ENCODE measurements around the gene NCEH1. TPM values are rescaled to one million over a fixed set of nuclear protein-coding genes. Genes with fewer than 3 reads are reported as not detected.
"Not testable (repeated sequence)": the region's sequence is repeated elsewhere in the genome, so short reads cannot be mapped to it uniquely, and the experiment has no call there.

NCEH1 gene
- polyA plus RNA-seq, 1 donor, result 4.1 TPM

DNA sequence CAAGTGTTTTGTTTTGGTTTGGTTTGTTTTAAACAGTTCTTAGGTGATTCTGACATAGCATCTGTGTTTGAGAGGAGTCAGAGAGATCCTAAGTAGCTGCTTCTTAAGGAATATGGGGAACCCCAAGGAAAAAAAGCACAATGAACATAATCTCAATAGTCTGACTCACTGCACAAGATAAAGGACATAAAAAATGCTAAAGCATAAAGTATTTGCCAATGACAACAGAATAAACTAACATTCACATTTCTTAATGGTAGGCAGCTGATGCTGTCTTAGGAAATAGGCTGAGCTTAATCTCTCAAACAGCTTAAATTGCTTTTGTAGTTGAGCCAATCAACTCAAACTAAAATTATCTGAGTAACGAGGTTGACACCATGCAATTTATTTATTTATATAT is 2.9 kb downstream of the NCEH1 start:
- no CpG with 5 or more reads among the region's 1 CpG for WGBS (ENCODE audit: insufficient coverage, low lambda C conversion rate)
- no peak overlapping the region for H3K27ac ChIP-seq (ENCODE audit: low read length)

DNA sequence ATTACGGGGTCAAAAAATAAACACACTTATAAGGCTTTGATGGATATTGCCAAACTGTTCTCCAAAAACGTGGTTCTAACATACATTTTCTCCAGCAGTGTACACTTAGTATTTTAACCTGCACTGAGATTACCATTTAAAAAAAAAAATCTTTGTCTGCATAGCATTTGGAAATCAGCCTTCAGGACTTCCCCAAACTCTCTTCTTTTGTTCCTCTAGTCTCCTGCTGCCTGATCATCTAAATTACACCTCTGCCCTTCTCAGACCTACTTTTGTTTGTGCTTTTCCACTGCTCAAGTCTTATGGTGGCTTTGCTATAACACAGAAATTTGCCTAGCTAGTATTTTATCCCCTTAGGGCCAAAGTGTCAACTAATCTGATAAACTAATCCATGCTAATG is 3.8 kb downstream of the NCEH1 start:
- peaks cover 5% of the 10 kb centered on the region for H3K4me1 ChIP-seq (ENCODE audit: control insufficient read depth, insufficient read depth, low read length)
- H3K27me3 ChIP-seq (ENCODE audit: control insufficient read depth, insufficient read depth, low read length), result no peaks in the 10 kb centered on the region
- H3K36me3 ChIP-seq (ENCODE audit: control insufficient read depth, insufficient read depth, low read length), result no peaks in the 10 kb centered on the region
- no CpG with 5 or more reads among the region's 2 CpGs for WGBS (ENCODE audit: insufficient coverage, low lambda C conversion rate)
- H3K9me3 ChIP-seq (ENCODE audit: control insufficient read depth, low read depth, low read length), result no peaks in the 10 kb centered on the region
- H3K4me3 ChIP-seq (ENCODE audit: low read length), result no peak overlapping the region
- H3K27ac ChIP-seq (ENCODE audit: low read length), result no peak overlapping the region
- no peak for DNase-seq

More for the DNA sequence above, 2.9 kb downstream of the NCEH1 start:
- no peak overlapping the region for H3K4me3 ChIP-seq (ENCODE audit: low read length)
- no peaks in the 10 kb centered on the region for H3K36me3 ChIP-seq (ENCODE audit: control insufficient read depth, insufficient read depth, low read length)
- H3K4me1 ChIP-seq (ENCODE audit: control insufficient read depth, insufficient read depth, low read length), result peaks cover 5% of the 10 kb centered on the region
- no peaks in the 10 kb centered on the region for H3K9me3 ChIP-seq (ENCODE audit: control insufficient read depth, low read depth, low read length)
- H3K27me3 ChIP-seq (ENCODE audit: control insufficient read depth, insufficient read depth, low read length), result no peaks in the 10 kb centered on the region
- DNase-seq, result no peak

DNA sequence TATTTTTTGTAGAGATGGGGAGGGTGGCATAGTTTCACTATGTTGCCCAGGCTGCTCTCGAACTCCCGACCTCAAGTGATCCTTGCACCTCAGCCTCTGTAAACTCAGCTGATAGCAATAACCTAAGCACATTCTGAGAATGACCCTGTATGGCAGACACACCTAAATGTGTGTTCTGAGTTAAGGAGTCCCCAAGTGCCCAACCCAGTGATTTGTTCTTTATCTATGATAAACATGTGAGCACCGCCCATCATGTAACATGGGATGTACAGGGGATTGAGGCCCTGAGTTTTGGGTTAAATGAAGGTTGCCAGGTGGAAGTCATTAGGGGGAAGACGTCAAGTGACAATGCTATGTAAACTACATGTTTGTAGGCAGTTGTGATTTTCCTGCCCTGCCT is 5.7 kb downstream of the NCEH1 start:
- DNase-seq, result peak in 1 of 2 donors; percentile 25
- no peaks in the 10 kb centered on the region for H3K9me3 ChIP-seq (ENCODE audit: control insufficient read depth, low read depth, low read length)
- H3K27me3 ChIP-seq (ENCODE audit: control insufficient read depth, insufficient read depth, low read length), result no peaks in the 10 kb centered on the region
- H3K27ac ChIP-seq (ENCODE audit: low read length), result no peak overlapping the region
- no peaks in the 10 kb centered on the region for H3K36me3 ChIP-seq (ENCODE audit: control insufficient read depth, insufficient read depth, low read length)
- no peak overlapping the region for H3K4me3 ChIP-seq (ENCODE audit: low read length)
- 25% methylated on average over 2 of the region's 4 CpGs for WGBS (ENCODE audit: insufficient coverage, low lambda C conversion rate)
- peaks cover 14% of the 10 kb centered on the region for H3K4me1 ChIP-seq (ENCODE audit: control insufficient read depth, insufficient read depth, low read length)

DNA sequence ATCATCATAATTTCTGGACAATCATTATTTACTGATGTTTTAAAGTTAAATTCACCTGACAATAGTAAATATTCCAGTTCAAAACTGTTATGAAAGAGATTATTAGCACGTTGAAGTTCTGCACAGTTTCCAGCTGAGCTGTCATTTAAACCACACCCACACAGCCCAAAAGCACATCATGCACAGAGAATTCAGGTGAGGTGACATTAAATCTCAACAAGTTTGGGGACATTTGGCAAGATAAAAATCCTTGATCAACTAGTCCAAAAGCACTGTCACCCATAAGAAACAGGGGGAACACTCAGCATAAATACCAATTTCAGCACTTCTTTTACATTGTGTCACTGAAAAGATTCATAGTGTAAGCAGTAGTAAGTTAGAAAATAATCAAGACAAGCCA is 6.9 kb downstream of the NCEH1 start:
- no CpG with 5 or more reads among the region's 1 CpG for WGBS (ENCODE audit: insufficient coverage, low lambda C conversion rate)
- no peak overlapping the region for H3K4me3 ChIP-seq (ENCODE audit: low read length)
- no peaks in the 10 kb centered on the region for H3K27me3 ChIP-seq (ENCODE audit: control insufficient read depth, insufficient read depth, low read length)
- no peak for DNase-seq
- no peaks in the 10 kb centered on the region for H3K36me3 ChIP-seq (ENCODE audit: control insufficient read depth, insufficient read depth, low read length)
- H3K9me3 ChIP-seq (ENCODE audit: control insufficient read depth, low read depth, low read length), result no peaks in the 10 kb centered on the region
- peaks cover 9% of the 10 kb centered on the region for H3K4me1 ChIP-seq (ENCODE audit: control insufficient read depth, insufficient read depth, low read length)
- no peak overlapping the region for H3K27ac ChIP-seq (ENCODE audit: low read length)

DNA sequence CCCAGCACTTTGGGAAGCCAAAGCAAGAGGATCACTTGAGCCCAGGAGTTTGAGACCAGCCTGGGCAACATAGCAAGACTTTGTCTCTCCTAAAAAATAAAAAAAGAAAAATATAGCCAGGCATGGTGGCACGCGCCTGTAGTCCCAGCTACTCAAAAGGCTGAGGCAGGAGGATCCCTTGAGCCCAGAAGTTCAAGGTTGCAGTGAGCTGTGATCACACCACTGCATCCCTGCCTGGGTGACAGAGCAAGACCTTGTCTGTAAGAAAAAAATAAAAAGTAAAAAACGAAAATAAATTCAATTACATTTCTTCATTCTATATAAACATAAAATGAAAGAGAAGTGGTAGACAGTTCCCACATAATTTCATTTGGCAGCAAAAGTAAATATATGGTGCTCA is 8.1 kb downstream of the NCEH1 start:
- H3K36me3 ChIP-seq (ENCODE audit: control insufficient read depth, insufficient read depth, low read length); H3K27me3 ChIP-seq (ENCODE audit: control insufficient read depth, insufficient read depth, low read length); H3K4me1 ChIP-seq (ENCODE audit: control insufficient read depth, insufficient read depth, low read length); DNase-seq; H3K9me3 ChIP-seq (ENCODE audit: control insufficient read depth, low read depth, low read length); H3K4me3 ChIP-seq (ENCODE audit: low read length); H3K27ac ChIP-seq (ENCODE audit: low read length): not testable (repeated sequence)
- 100% methylated on average over 1 of the region's 3 CpGs for WGBS (ENCODE audit: insufficient coverage, low lambda C conversion rate)

DNA sequence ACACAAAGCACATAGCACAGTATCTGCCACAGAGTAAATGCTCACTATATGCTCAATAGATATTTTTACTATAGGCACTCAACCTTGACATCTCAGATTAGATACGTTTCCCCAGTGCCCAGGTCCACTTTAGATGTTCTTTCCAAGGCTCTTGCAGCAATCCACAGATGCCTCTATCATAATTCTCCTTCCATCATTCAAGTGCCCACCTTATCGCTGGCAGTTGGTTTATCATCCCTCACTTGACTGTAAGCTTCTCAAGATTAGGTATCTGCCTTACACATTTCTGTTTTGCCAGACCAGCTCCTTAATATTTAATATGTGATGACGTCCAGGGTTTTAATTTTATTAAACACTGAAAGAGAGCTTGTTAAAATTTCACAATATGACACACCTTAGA is 8.6 kb downstream of the NCEH1 start:
- peak overlapping the region; percentile 34 for H3K27ac ChIP-seq (ENCODE audit: low read length)
- 80% methylated on average over 2 of the region's 3 CpGs for WGBS (ENCODE audit: insufficient coverage, low lambda C conversion rate)
- DNase-seq, result no peak
- H3K4me1 ChIP-seq (ENCODE audit: control insufficient read depth, insufficient read depth, low read length), result peaks cover 12% of the 10 kb centered on the region
- H3K27me3 ChIP-seq (ENCODE audit: control insufficient read depth, insufficient read depth, low read length), result no peaks in the 10 kb centered on the region
- H3K9me3 ChIP-seq (ENCODE audit: control insufficient read depth, low read depth, low read length), result no peaks in the 10 kb centered on the region
- no peaks in the 10 kb centered on the region for H3K36me3 ChIP-seq (ENCODE audit: control insufficient read depth, insufficient read depth, low read length)
- H3K4me3 ChIP-seq (ENCODE audit: low read length), result no peak overlapping the region

DNA sequence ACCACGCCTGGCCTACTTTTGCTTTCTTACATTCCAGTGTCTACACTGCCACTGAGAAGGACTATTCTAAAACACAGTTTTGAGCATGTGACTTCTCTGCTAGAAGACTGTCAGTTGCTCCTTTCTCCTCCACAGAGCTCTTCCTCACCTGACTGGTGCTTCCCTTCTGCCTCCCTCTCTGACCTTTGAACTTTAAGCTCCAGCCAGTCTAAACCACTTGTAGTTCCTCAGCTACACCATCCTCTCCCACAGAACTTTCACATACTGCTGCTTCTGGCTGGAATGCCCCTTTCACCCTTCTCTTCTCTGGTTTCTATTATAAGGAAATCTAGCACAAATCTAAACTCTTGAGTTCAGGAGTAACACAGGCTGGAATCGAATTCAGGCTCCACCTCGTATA is 9.1 kb downstream of the NCEH1 start:
- peak; percentile 42 to 74 for DNase-seq
- Histone ChIP-seq H3K4me3 (ENCODE audit: low read length) (no peak overlapping the region), H3K4me1 (ENCODE audit: control insufficient read depth, insufficient read depth, low read length) (peaks cover 12% of the 10 kb centered on the region), H3K9me3 (ENCODE audit: control insufficient read depth, low read depth, low read length) (no peaks in the 10 kb centered on the region), H3K27ac (ENCODE audit: low read length) (peak overlapping the region; percentile 34), H3K27me3 (ENCODE audit: control insufficient read depth, insufficient read depth, low read length) (no peaks in the 10 kb centered on the region), H3K36me3 (ENCODE audit: control insufficient read depth, insufficient read depth, low read length) (no peaks in the 10 kb centered on the region)
- WGBS (ENCODE audit: insufficient coverage, low lambda C conversion rate), result no CpG with 5 or more reads among the region's 3 CpGs

DNA sequence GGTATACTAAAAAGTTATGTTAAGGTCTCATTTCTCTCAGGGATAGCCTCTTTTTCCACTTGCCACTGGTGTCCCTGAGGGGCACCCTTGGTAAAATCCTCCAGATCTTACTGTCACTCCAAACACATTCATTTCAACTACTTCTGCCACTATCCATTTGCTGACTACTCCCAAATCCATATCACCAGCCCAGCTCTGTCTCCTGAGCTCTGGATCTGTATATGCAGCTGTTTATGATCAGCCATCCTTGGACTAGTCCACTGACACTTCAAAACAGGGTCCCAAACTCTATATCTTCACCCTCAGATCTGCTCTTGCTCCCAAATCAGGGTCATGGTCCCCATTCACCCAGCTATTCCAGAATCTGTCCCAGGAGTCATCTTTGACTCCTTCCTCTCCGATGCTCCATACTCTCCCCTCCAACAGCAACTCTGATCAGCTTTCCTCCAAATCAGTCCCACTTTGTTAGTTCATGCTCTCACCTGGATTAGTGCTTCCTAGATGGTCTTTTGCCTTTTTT is 9.9 kb downstream of the NCEH1 start:
- no peak overlapping the region for H3K27ac ChIP-seq (ENCODE audit: low read length)
- H3K4me1 ChIP-seq (ENCODE audit: control insufficient read depth, insufficient read depth, low read length), result peaks cover 17% of the 10 kb centered on the region
- H3K27me3 ChIP-seq (ENCODE audit: control insufficient read depth, insufficient read depth, low read length), result no peaks in the 10 kb centered on the region
- H3K4me3 ChIP-seq (ENCODE audit: low read length), result no peak overlapping the region
- WGBS (ENCODE audit: insufficient coverage, low lambda C conversion rate), result 100% methylated on average over 1 of the region's 1 CpG
- no peaks in the 10 kb centered on the region for H3K36me3 ChIP-seq (ENCODE audit: control insufficient read depth, insufficient read depth, low read length)
- no peaks in the 10 kb centered on the region for H3K9me3 ChIP-seq (ENCODE audit: control insufficient read depth, low read depth, low read length)
- no peak for DNase-seq

DNA sequence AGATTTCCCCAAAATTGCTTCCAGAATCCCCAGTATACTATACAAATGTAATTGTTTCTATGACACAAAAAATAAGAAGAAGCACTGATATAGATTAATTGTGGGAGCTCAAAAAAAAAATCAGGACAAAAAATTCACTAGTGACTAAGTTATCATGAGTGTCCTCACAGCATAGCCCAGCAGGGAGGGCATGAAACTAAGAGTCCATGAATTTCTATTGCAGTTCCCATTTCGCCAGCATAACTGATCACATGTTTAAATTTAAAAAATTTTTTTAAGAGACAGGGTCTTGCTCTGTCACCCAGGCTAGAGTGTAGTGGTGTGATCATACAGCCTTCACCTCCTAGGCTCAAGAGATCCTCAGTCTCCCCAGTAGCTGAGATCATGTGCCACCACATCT is 10.6 kb downstream of the NCEH1 start:
- peaks cover 21% of the 10 kb centered on the region for H3K4me1 ChIP-seq (ENCODE audit: control insufficient read depth, insufficient read depth, low read length)
- H3K27ac ChIP-seq (ENCODE audit: low read length), result no peak overlapping the region
- DNase-seq, result no peak
- H3K36me3 ChIP-seq (ENCODE audit: control insufficient read depth, insufficient read depth, low read length), result no peaks in the 10 kb centered on the region
- no peak overlapping the region for H3K4me3 ChIP-seq (ENCODE audit: low read length)
- 100% methylated on average over 1 of the region's 1 CpG for WGBS (ENCODE audit: insufficient coverage, low lambda C conversion rate)
- no peaks in the 10 kb centered on the region for H3K27me3 ChIP-seq (ENCODE audit: control insufficient read depth, insufficient read depth, low read length)
- H3K9me3 ChIP-seq (ENCODE audit: control insufficient read depth, low read depth, low read length), result no peaks in the 10 kb centered on the region

DNA sequence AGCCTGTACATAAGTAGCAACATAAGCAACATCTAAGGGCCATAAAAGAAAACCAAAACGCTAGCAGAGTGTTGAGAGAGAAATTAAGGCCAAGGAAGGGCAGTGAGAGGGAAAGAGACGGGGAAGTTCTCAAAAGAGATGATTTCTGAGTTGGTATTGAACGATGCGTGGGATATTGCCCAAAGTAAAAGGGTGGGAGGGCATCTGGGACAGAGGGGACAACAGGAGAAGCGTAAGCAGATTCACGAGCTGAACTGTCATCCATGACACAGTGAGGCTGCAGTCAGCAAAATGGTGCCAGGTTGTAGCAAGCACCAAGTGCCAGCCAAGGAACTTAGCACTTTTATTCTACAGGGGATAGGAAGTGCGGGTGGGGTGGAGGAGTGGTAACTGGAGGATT is 11.8 kb downstream of the NCEH1 start:
- Histone ChIP-seq H3K27me3 (ENCODE audit: control insufficient read depth, insufficient read depth, low read length) (no peaks in the 10 kb centered on the region), H3K27ac (ENCODE audit: low read length) (no peak overlapping the region), H3K9me3 (ENCODE audit: control insufficient read depth, low read depth, low read length) (no peaks in the 10 kb centered on the region), H3K4me3 (ENCODE audit: low read length) (no peak overlapping the region), H3K36me3 (ENCODE audit: control insufficient read depth, insufficient read depth, low read length) (no peaks in the 10 kb centered on the region), H3K4me1 (ENCODE audit: control insufficient read depth, insufficient read depth, low read length) (peaks cover 21% of the 10 kb centered on the region)
- WGBS (ENCODE audit: insufficient coverage, low lambda C conversion rate), result 93% methylated on average over 3 of the region's 7 CpGs
- no peak for DNase-seq

DNA sequence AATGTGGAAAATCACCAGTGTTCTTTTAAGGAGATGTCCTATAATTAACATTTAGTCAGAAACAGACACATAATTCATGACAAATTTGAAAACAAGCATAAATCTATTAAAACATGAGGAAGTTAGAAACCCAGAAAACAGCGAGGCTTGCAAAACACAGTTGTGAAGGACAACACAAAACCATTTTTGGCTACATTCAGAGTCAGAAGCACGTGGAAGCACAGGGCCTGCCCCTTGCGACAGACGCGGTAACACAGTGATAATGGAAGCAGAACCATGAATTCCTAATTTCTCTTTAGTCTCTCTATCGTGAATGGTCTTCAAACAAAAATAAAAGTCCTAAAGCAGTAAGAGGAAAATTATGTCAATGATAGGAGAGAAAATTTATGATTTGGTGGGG is 12.2 kb downstream of the NCEH1 start:
- H3K36me3 ChIP-seq (ENCODE audit: control insufficient read depth, insufficient read depth, low read length), result no peaks in the 10 kb centered on the region
- 83% methylated on average over 1 of the region's 6 CpGs for WGBS (ENCODE audit: insufficient coverage, low lambda C conversion rate)
- no peak overlapping the region for H3K4me3 ChIP-seq (ENCODE audit: low read length)
- DNase-seq, result no peak
- H3K9me3 ChIP-seq (ENCODE audit: control insufficient read depth, low read depth, low read length), result no peaks in the 10 kb centered on the region
- H3K4me1 ChIP-seq (ENCODE audit: control insufficient read depth, insufficient read depth, low read length), result peaks cover 21% of the 10 kb centered on the region
- no peak overlapping the region for H3K27ac ChIP-seq (ENCODE audit: low read length)
- H3K27me3 ChIP-seq (ENCODE audit: control insufficient read depth, insufficient read depth, low read length), result no peaks in the 10 kb centered on the region
